ENCODE measurements around the gene GRK1.

GRCh38 chr13:113630296-113630695, 36.7 kb upstream of the GRK1 start:
- no peak for TF ChIP-seq CTCF (IDR thresholded peaks at IDR 0.05 in 8 of 11, conservative IDR thresholded peaks at IDR 0.05 in 3 of 11)
- TF ChIP-seq POLR2A (IDR thresholded peaks at IDR 0.05), result no peak
